Pons (tissue), 1 donor: ENCODE data around the gene FBXO34.
A peak's percentile ranks its signal among the peaks of the same experiment; 100 is the strongest.

Experiments used
- DNase-seq: peaks from one replicate; pipeline ENCODE4 v3.0.0-alpha.2; 2016; ENCODE audit warnings: low spot score

The FBXO34 gene

GRCh38 chr14:55272387-55272786 is 1.2 kb downstream of the FBXO34 start:
- no peak for DNase-seq

GRCh38 chr14:55272922-55273321 is 1.7 kb downstream of the FBXO34 start:
- no peak for DNase-seq

- no peak for DNase-seq
Measured at GRCh38 chr14:55274146-55274545, 2.9 kb downstream of the FBXO34 start.

- DNase-seq: peak; percentile 59
Measured at GRCh38 chr14:55274751-55275150, 3.5 kb downstream of the FBXO34 start.

GRCh38 chr14:55276736-55277135 is 5.5 kb downstream of the FBXO34 start:
- DNase-seq: no peak

GRCh38 chr14:55277972-55278740 is 6.9 kb downstream of the FBXO34 start:
- DNase-seq: no peak

GRCh38 chr14:55279384-55279783 is 8.2 kb downstream of the FBXO34 start:
- DNase-seq: no peak

- no peak for DNase-seq
Measured at GRCh38 chr14:55281316-55281839, 10.2 kb downstream of the FBXO34 start.

- no peak for DNase-seq
Measured at GRCh38 chr14:55285048-55285652, 13.9 kb downstream of the FBXO34 start.

GRCh38 chr14:55288439-55288838 is 17.2 kb downstream of the FBXO34 start:
- DNase-seq: no peak

- DNase-seq: no peak
Measured at GRCh38 chr14:55291480-55292081, 20.4 kb downstream of the FBXO34 start.

GRCh38 chr14:55294603-55295002 is 23.4 kb downstream of the FBXO34 start:
- no peak for DNase-seq

- no peak for DNase-seq
Measured at GRCh38 chr14:55297611-55298499, 26.6 kb downstream of the FBXO34 start.

GRCh38 chr14:55298500-55298822 is 27.2 kb downstream of the FBXO34 start:
- DNase-seq: no peak

- no peak for DNase-seq
Measured at GRCh38 chr14:55301437-55302121, 30.4 kb downstream of the FBXO34 start.

- peak; percentile 22 for DNase-seq
Measured at GRCh38 chr14:55302367-55303124, 31.3 kb downstream of the FBXO34 start.

- no peak for DNase-seq
Measured at GRCh38 chr14:55303125-55303499, 31.9 kb downstream of the FBXO34 start.

GRCh38 chr14:55303691-55304145 is 32.5 kb downstream of the FBXO34 start:
- DNase-seq: no peak

GRCh38 chr14:55306938-55307589 is 35.8 kb downstream of the FBXO34 start:
- DNase-seq: no peak

GRCh38 chr14:55309154-55309553 is 37.9 kb downstream of the FBXO34 start:
- DNase-seq: no peak
